MCF 10A (cell line): ENCODE results near the gene PTPRT. TPM values are rescaled to one million over a fixed set of nuclear protein-coding genes. Genes with fewer than 3 reads are reported as not detected.

ENCODE experiments used
- BruUV-seq: library from RNA; stranded (reverse); fragments of 400-500 nt; replicated peaks from 2 replicates; lab custom pipeline; 2021; lab: Mats Ljungman, UMichigan
- CTCF ChIA-PET: fragments of 300-600 bp; sonication (Branson Sonifier 250); formaldehyde crosslinking; extraction: SDS; loops from one replicate; lab custom pipeline; 2021; ENCODE audit warnings: antibody characterized with exemption, inconsistent platforms; lab: Yijun Ruan, JAX
- POLR2A ChIA-PET: fragments of 300-600, 350-650 bp; sonication (Branson Sonifier 250); formaldehyde crosslinking; extraction: SDS; loops from one replicate; lab custom pipeline; 2020; ENCODE audit warnings: antibody characterized with exemption, inconsistent platforms; lab: Yijun Ruan, JAX
- DNase-seq: peaks from one replicate; pipeline ENCODE4 v3.0.0-alpha.2; 2018; ENCODE audit not compliant: unreplicated experiment
- H3K27ac Mint-ChIP-seq: one replicate; pipeline ENCODE4 v1.8.0; 2022; ENCODE audit warnings: mild to moderate bottlenecking, low read depth, mixed read lengths; ENCODE audit not compliant: unreplicated experiment
- H3K27me3 Mint-ChIP-seq: one replicate; pipeline ENCODE4 v1.8.0; 2022; ENCODE audit warnings: mixed read lengths; ENCODE audit not compliant: insufficient read depth, unreplicated experiment
- H3K36me3 Mint-ChIP-seq: one replicate; pipeline ENCODE4 v1.8.0; 2022; ENCODE audit warnings: mild to moderate bottlenecking, moderate library complexity, mixed read lengths; ENCODE audit not compliant: insufficient read depth, unreplicated experiment
- H3K4me1 Mint-ChIP-seq: one replicate; pipeline ENCODE4 v1.8.0; 2022; ENCODE audit warnings: mixed read lengths; ENCODE audit not compliant: insufficient read depth, unreplicated experiment
- H3K4me3 Mint-ChIP-seq: one replicate; pipeline ENCODE4 v1.8.0; 2022; ENCODE audit warnings: mild to moderate bottlenecking, moderate library complexity, mixed read lengths; ENCODE audit not compliant: unreplicated experiment
- H3K9me3 Mint-ChIP-seq: one replicate; pipeline ENCODE4 v1.8.0; 2022; ENCODE audit warnings: mixed read lengths; ENCODE audit not compliant: unreplicated experiment
- intact Hi-C: fragments of 100-400 bp; cut with micrococcal nuclease; formaldehyde crosslinking; loops from 2 replicates; pipeline ENCODE4 v1.14.1; 2022
- total RNA-seq: library from RNA; stranded (reverse); gene quantifications from 2 replicates; pipeline ENCODE4 v1.2.3, GENCODE V29; 2022
- TF ChIP-seq, protein P1 (sequence below): fragments of 200-600 bp; IDR thresholded peaks from one replicate; pipeline ENCODE4 v1.8.0; 2022; ENCODE audit warnings: antibody characterized with exemption, mild to moderate bottlenecking; ENCODE audit not compliant: unreplicated experiment

PTPRT gene
- total RNA-seq, 1 experiment from 2014 or later = not detected

DNA sequence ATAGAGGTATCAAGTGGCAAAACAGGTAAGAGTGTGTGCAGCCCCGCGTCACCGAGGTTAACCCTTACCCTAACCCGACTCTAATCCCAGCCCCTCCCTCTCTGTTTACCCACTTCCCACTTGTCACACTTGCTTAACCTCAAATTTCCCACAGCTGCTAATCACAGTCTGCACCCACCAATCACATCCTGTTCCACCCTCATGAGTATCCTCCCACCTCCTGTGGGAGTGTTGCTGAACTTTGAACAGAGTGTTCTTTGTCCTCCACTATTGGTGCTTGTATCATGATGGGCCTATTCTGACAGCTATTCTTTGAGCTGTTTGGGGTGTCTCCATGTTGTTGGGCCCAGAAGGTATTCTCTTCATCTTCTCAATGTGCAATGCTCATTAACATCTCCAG lies 487.8 kb downstream of the PTPRT start:
- H3K4me1 Mint-ChIP-seq = no peaks in the 10 kb centered on the region
- POLR2A ChIA-PET = no interaction called here
- no peak for DNase-seq
- H3K4me3 Mint-ChIP-seq = no peak overlapping the region
- no TSS peak for BruUV-seq
- H3K9me3 Mint-ChIP-seq = peaks cover 52% of the 10 kb centered on the region
- H3K36me3 Mint-ChIP-seq = no peaks in the 10 kb centered on the region
- CTCF ChIA-PET = interaction anchor here (0.7 kb wide), 1 partner anchor 491 kb away, joined by 3 read pairs; no protein-coding TSS in a partner anchor
- H3K27me3 Mint-ChIP-seq = no peaks in the 10 kb centered on the region
- intact Hi-C loops = no loop called here
- TF ChIP-seq, protein P1, sequence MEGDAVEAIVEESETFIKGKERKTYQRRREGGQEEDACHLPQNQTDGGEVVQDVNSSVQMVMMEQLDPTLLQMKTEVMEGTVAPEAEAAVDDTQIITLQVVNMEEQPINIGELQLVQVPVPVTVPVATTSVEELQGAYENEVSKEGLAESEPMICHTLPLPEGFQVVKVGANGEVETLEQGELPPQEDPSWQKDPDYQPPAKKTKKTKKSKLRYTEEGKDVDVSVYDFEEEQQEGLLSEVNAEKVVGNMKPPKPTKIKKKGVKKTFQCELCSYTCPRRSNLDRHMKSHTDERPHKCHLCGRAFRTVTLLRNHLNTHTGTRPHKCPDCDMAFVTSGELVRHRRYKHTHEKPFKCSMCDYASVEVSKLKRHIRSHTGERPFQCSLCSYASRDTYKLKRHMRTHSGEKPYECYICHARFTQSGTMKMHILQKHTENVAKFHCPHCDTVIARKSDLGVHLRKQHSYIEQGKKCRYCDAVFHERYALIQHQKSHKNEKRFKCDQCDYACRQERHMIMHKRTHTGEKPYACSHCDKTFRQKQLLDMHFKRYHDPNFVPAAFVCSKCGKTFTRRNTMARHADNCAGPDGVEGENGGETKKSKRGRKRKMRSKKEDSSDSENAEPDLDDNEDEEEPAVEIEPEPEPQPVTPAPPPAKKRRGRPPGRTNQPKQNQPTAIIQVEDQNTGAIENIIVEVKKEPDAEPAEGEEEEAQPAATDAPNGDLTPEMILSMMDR = no peak
- no peak overlapping the region for H3K27ac Mint-ChIP-seq

- CTCF ChIA-PET = no interaction called here
- TF ChIP-seq, protein P1 = no peak
- H3K9me3 Mint-ChIP-seq = peaks cover 46% of the 10 kb centered on the region
- DNase-seq = no peak
- no TSS peak for BruUV-seq
- no peaks in the 10 kb centered on the region for H3K36me3 Mint-ChIP-seq
- intact Hi-C loops = no loop called here
- no peak overlapping the region for H3K4me3 Mint-ChIP-seq
- no peak overlapping the region for H3K27ac Mint-ChIP-seq
- H3K27me3 Mint-ChIP-seq = no peaks in the 10 kb centered on the region
- POLR2A ChIA-PET = no interaction called here
- H3K4me1 Mint-ChIP-seq = no peaks in the 10 kb centered on the region
Measured at GRCh38 chr20:42700372-42700771, 489.3 kb downstream of the PTPRT start.

DNA sequence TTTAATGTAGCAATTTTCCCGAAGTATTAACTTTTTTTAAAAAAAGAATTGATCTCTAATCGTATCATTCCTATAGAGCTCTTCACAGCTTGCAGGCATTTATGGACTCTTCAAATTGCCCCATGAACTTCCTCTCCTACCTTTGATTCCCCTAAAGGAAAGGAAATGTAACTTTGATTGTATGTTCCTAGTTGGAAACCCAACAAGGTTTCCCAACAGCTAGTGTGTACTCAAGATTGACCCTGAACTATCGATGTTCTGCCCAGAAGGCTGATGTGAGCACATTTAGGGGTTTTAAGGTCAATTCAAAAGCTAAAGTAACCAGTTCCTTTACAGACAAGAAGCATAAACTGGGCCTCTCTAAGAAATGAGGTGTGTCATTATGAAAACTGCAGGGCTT lies 491.7 kb downstream of the PTPRT start:
- TF ChIP-seq, protein P1 = no peak
- H3K27ac Mint-ChIP-seq = no peak overlapping the region
- CTCF ChIA-PET = interaction anchor here (1.0 kb wide), 1 partner anchor 1000 kb away, joined by 3 read pairs; no protein-coding TSS in a partner anchor
- H3K27me3 Mint-ChIP-seq = no peaks in the 10 kb centered on the region
- no peaks in the 10 kb centered on the region for H3K4me1 Mint-ChIP-seq
- H3K36me3 Mint-ChIP-seq = no peaks in the 10 kb centered on the region
- DNase-seq = no peak
- H3K4me3 Mint-ChIP-seq = no peak overlapping the region
- BruUV-seq = no TSS peak
- peaks cover 33% of the 10 kb centered on the region for H3K9me3 Mint-ChIP-seq
- POLR2A ChIA-PET = no interaction called here
- intact Hi-C loops = no loop called here

DNA sequence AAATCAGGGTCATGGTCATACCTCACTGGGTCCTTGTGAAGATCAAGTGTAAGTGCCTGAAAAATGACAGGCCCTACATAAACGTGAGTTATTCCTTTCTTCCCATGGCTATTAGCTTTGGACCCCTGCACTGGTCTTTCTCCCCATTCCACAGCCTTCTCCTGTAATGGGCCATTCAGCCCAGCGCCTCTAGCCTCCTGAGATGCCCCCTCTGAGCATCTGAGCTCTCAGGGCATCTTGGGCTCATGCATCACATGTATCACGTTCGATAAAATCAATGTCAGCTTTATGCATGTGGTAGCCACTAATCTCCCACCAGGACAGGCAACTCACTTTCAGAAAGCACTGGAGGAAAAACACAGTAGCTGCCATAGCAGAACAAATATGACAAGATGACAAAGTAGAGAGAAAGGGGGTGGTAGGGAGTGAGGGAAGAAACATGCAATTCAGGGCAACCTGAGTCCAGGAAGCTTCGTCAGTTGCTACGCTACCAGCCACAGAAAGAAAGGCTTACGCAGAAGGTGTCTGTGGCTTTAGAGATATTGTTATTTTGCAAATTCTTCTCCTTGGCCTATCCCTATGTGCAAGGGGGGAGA lies 498.8 kb downstream of the PTPRT start:
- H3K27ac Mint-ChIP-seq = no peak overlapping the region
- intact Hi-C loops = no loop called here
- no TSS peak for BruUV-seq
- H3K27me3 Mint-ChIP-seq = no peaks in the 10 kb centered on the region
- H3K4me1 Mint-ChIP-seq = no peaks in the 10 kb centered on the region
- H3K9me3 Mint-ChIP-seq = peaks cover 35% of the 10 kb centered on the region
- ChIA-PET POLR2A (no interaction called here), CTCF (interaction anchor here (0.5 kb wide), 1 partner anchor 1950 kb away, joined by 3 read pairs; no protein-coding TSS in a partner anchor)
- no peaks in the 10 kb centered on the region for H3K36me3 Mint-ChIP-seq
- no peak overlapping the region for H3K4me3 Mint-ChIP-seq
- TF ChIP-seq, protein P1 = no peak
- DNase-seq = no peak
